ENCODE measurements around the gene TAF4.

- TF ChIP-seq CTCF (IDR thresholded peaks at IDR 0.05) (no peak), POLR2A (IDR thresholded peaks at IDR 0.05) (no peak)
Measured at GRCh38 chr20:61938839-61939690, 126.6 kb downstream of the TAF4 start.
